Osteocyte (in vitro differentiated cells): Measurements from ENCODE around the gene CRTC1. TPM values are rescaled to one million over a fixed set of nuclear protein-coding genes. Genes with fewer than 3 reads are reported as not detected.

Source experiments
- DNase-seq: peaks from one replicate; pipeline ENCODE4 v3.0.0; 2021; ENCODE audit warnings: mixed read lengths; ENCODE audit not compliant: unreplicated experiment; ENCODE audit errors: extremely low spot score
- H3K27ac Mint-ChIP-seq: one replicate; pipeline ENCODE4 v1.8.0; 2021; ENCODE audit warnings: mild to moderate bottlenecking, mixed read lengths; ENCODE audit not compliant: unreplicated experiment
- H3K27me3 Mint-ChIP-seq: one replicate; pipeline ENCODE4 v1.8.0; 2021; ENCODE audit warnings: mixed read lengths; ENCODE audit not compliant: unreplicated experiment
- H3K36me3 Mint-ChIP-seq: one replicate; pipeline ENCODE4 v1.8.0; 2021; ENCODE audit warnings: mixed read lengths; ENCODE audit not compliant: unreplicated experiment
- H3K4me1 Mint-ChIP-seq: one replicate; pipeline ENCODE4 v1.8.0; 2021; ENCODE audit warnings: mixed read lengths; ENCODE audit not compliant: unreplicated experiment
- H3K4me3 Mint-ChIP-seq: one replicate; pipeline ENCODE4 v1.8.0; 2021; ENCODE audit warnings: mild to moderate bottlenecking, moderate library complexity, mixed read lengths; ENCODE audit not compliant: unreplicated experiment
- H3K9me3 Mint-ChIP-seq: one replicate; pipeline ENCODE4 v1.8.0; 2021; ENCODE audit warnings: mixed read lengths; ENCODE audit not compliant: unreplicated experiment
- CTCF ChIP-seq: fragments of 200-600 bp; sonication (generic); IDR thresholded peaks from 2 replicates; pipeline ENCODE4 v1.5.0; 2021; ENCODE audit warnings: antibody characterized with exemption, mild to moderate bottlenecking, moderate library complexity
- total RNA-seq: library from RNA; stranded (reverse); gene quantifications from 2 replicates; pipeline ENCODE4 v1.2.1, GENCODE V29; 2021

Gene CRTC1
- total RNA-seq, 1 donor from 2014 or later: 25.7 TPM

- Mint-ChIP-seq H3K4me3 (no peak overlapping the region), H3K9me3 (no peaks in the 10 kb centered on the region), H3K36me3 (peaks cover 3% of the 10 kb centered on the region), H3K4me1 (peaks cover 6% of the 10 kb centered on the region), H3K27ac (no peak overlapping the region), H3K27me3 (no peaks in the 10 kb centered on the region)
- TF ChIP-seq CTCF: no peak
- DNase-seq: no peak
Observed at GRCh38 chr19:18771328-18772242, 88.1 kb downstream of the CRTC1 start.

- no peak overlapping the region for H3K4me3 Mint-ChIP-seq
- H3K4me1 Mint-ChIP-seq: peaks cover 6% of the 10 kb centered on the region
- H3K27ac Mint-ChIP-seq: no peak overlapping the region
- DNase-seq: no peak
- H3K27me3 Mint-ChIP-seq: no peaks in the 10 kb centered on the region
- H3K9me3 Mint-ChIP-seq: no peaks in the 10 kb centered on the region
- no peak for TF ChIP-seq CTCF
- H3K36me3 Mint-ChIP-seq: no peaks in the 10 kb centered on the region
Observed at GRCh38 chr19:18772620-18773587, 89.4 kb downstream of the CRTC1 start.

GRCh38 chr19:18773682-18774081 lies 90.2 kb downstream of the CRTC1 start:
- Mint-ChIP-seq H3K4me1 (peaks cover 6% of the 10 kb centered on the region), H3K27ac (peak overlapping the region; percentile 31), H3K4me3 (no peak overlapping the region), H3K36me3 (no peaks in the 10 kb centered on the region), H3K27me3 (no peaks in the 10 kb centered on the region), H3K9me3 (no peaks in the 10 kb centered on the region)
- TF ChIP-seq CTCF: no peak
- no peak for DNase-seq

- no peaks in the 10 kb centered on the region for H3K27me3 Mint-ChIP-seq
- H3K27ac Mint-ChIP-seq: no peak overlapping the region
- no peaks in the 10 kb centered on the region for H3K9me3 Mint-ChIP-seq
- no peaks in the 10 kb centered on the region for H3K36me3 Mint-ChIP-seq
- H3K4me3 Mint-ChIP-seq: no peak overlapping the region
- no peak for DNase-seq
- H3K4me1 Mint-ChIP-seq: peaks cover 6% of the 10 kb centered on the region
- TF ChIP-seq CTCF: no peak
Observed at GRCh38 chr19:18774107-18774506, 90.6 kb downstream of the CRTC1 start.
